IMR-90 (cell line): Measurements from ENCODE around the gene STARD8.

Source experiments
- CHD1 ChIP-seq: IDR thresholded peaks from 2 replicates; pipeline ENCODE4 v1.6.1; 2012; ENCODE audit warnings: low read depth, low read length, improper control_type of control experiment
- CTCF ChIP-seq: conservative IDR thresholded peaks from 2 replicates; pipeline ENCODE4 v1.5.1; 2012; ENCODE audit warnings: mild to moderate bottlenecking, low read depth, low read length, improper control_type of control experiment
- FOS ChIP-seq: fragments of 150-350 bp; IDR thresholded peaks from 2 replicates; pipeline ENCODE4 v1.6.1; 2016; ENCODE audit warnings: low read depth, low read length
- POLR2A ChIP-seq: IDR thresholded peaks from 2 replicates; pipeline ENCODE4 v1.6.1; 2012; ENCODE audit warnings: mild to moderate bottlenecking, low read depth, low read length
- SMC3 ChIP-seq: fragments of 150-350 bp; IDR thresholded peaks from 2 replicates; pipeline ENCODE4 v1.6.1; 2016; ENCODE audit warnings: low read depth, mild to moderate bottlenecking, antibody characterized with exemption, low read length, moderate library complexity
- USF2 ChIP-seq: fragments of 150-350 bp; IDR thresholded peaks from 2 replicates; pipeline ENCODE4 v1.6.1; 2017; ENCODE audit warnings: mild to moderate bottlenecking, antibody characterized with exemption, low read length, low read depth

DNA sequence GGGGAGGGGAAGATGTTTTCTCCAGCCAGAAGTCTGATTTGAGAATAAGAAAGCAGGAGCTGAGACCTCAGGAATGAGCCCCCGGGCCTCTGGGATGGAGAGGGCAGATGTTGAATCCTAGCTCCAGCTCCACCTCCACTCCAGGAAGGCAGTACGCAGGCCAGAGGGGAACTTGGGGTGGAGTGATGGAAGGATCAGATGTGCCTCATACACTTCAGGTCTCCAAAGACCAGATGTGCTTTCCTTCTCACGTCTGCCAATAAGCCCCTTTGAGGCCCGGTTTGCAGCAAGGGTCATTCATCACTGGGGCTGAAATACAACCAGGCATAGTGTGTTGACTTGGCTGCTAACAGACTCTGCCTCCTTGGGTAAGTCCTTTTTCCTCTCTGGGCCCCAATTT is 28.1 kb downstream of the STARD8 start:
- no peak for TF ChIP-seq USF2
- no peak for TF ChIP-seq CHD1
- TF ChIP-seq POLR2A, result no peak
- no peak for TF ChIP-seq CTCF
- no peak for TF ChIP-seq FOS
- TF ChIP-seq SMC3, result no peak
